ENCODE measurements around the gene TLDC2.

GRCh38 chr20:36848677-36849076, 27.3 kb upstream of the TLDC2 start:
- TF ChIP-seq CTCF (IDR thresholded peaks at IDR 0.05; ENCODE audit: insufficient read depth, low read depth, low read length), result no peak
- no peak for TF ChIP-seq EZH2 (IDR thresholded peaks at IDR 0.05; ENCODE audit: insufficient read depth, low read length)

All from astrocyte (in vitro differentiated cells and primary cell).